Liver (tissue), 9 donors: ENCODE measurements around the gene MRPL21. TPM values are rescaled to one million over a fixed set of nuclear protein-coding genes. Genes with fewer than 3 reads are reported as not detected.

Experiments
- DNase-seq: peaks from one replicate; pipeline ENCODE4 v3.0.0-alpha.2; 2017; ENCODE audit warnings: low spot score
- H3K27ac ChIP-seq, 2 donors: one replicate each; pipeline ENCODE4 v1.7.0; 2013; ENCODE audit warnings: inconsistent platforms in 2 of 2, low read length in 2 of 2, control low read depth in 1 of 2, low read depth in 1 of 2, mild to moderate bottlenecking in 1 of 2
- H3K27me3 ChIP-seq, 4 donors: one replicate each; pipeline versions ENCODE4 v1.6.1 to v1.7.0; 2013; ENCODE audit warnings: low read length in 3 of 4, inconsistent platforms in 1 of 4, mild to moderate bottlenecking in 1 of 4, moderate library complexity in 1 of 4; ENCODE audit not compliant: control insufficient read depth in 4 of 4, insufficient read depth in 4 of 4
- H3K36me3 ChIP-seq, 4 donors: one replicate each; pipeline versions ENCODE4 v1.6.1 to v1.7.0; 2013; ENCODE audit warnings: low read length in 3 of 4, mild to moderate bottlenecking in 3 of 4, low read depth in 1 of 4, moderate library complexity in 1 of 4; ENCODE audit not compliant: control insufficient read depth in 4 of 4, insufficient read depth in 3 of 4
- H3K4me1 ChIP-seq, 4 donors: one replicate each; pipeline versions ENCODE4 v1.6.1 to v1.7.0; 2013; ENCODE audit warnings: low read length in 3 of 4, mild to moderate bottlenecking in 3 of 4, moderate library complexity in 1 of 4; ENCODE audit not compliant: control insufficient read depth in 4 of 4, insufficient read depth in 4 of 4
- H3K4me3 ChIP-seq, 3 donors: one replicate each; pipeline versions ENCODE4 v1.6.1 to v1.7.0; 2013; ENCODE audit warnings: low read length in 3 of 3, control low read depth in 1 of 3, low read depth in 1 of 3, mild to moderate bottlenecking in 1 of 3
- H3K9ac ChIP-seq, 2 donors: one replicate each; pipeline ENCODE4 v1.7.0; 2013; ENCODE audit warnings: low read length in 2 of 2, mild to moderate bottlenecking in 2 of 2, moderate library complexity in 2 of 2, control low read depth in 1 of 2, low read depth in 1 of 2
- H3K9me3 ChIP-seq, 4 donors: one replicate each; pipeline versions ENCODE4 v1.6.1 to v1.7.0; 2013; ENCODE audit warnings: low read length in 3 of 4; ENCODE audit not compliant: control insufficient read depth in 4 of 4
- ATF3 ChIP-seq: IDR thresholded peaks from 2 replicates; pipeline ENCODE4 v1.6.1; 2016; ENCODE audit warnings: antibody characterized with exemption
- CTCF ChIP-seq: fragments of 150-350 bp; IDR thresholded peaks from 2 replicates; pipeline ENCODE4 v1.5.1; 2017; ENCODE audit warnings: improper control_type of control experiment, low read depth, low read length; ENCODE audit not compliant: missing input control
- EGR1 ChIP-seq, 2 donors: IDR thresholded peaks; 2 replicates each; pipeline ENCODE4 v1.6.1; 2016 to 2018; ENCODE audit warnings: antibody characterized with exemption in 2 of 2, low read depth in 2 of 2
- FOXA1 ChIP-seq: IDR thresholded peaks from 2 replicates; pipeline ENCODE4 v1.6.1; 2016; ENCODE audit warnings: antibody characterized with exemption
- FOXA2 ChIP-seq: IDR thresholded peaks from 2 replicates; pipeline ENCODE4 v1.6.1; 2016; ENCODE audit warnings: antibody characterized with exemption
- GABPA ChIP-seq, 2 donors: IDR thresholded peaks in 1 of 2; conservative IDR thresholded peaks in 1 of 2; 2 replicates each; pipeline ENCODE4 v1.6.1; 2016; ENCODE audit warnings: antibody characterized with exemption in 2 of 2, mild to moderate bottlenecking in 1 of 2, moderate library complexity in 1 of 2
- HNF4A ChIP-seq, 2 donors: conservative IDR thresholded peaks; 2 replicates each; pipeline ENCODE4 v1.6.1; 2016; ENCODE audit warnings: antibody characterized with exemption in 2 of 2, mild to moderate bottlenecking in 2 of 2
- HNF4G ChIP-seq: IDR thresholded peaks from 2 replicates; pipeline ENCODE4 v1.6.1; 2016; ENCODE audit warnings: antibody characterized with exemption
- JUND ChIP-seq, 2 donors: IDR thresholded peaks; 2 replicates each; pipeline ENCODE4 v1.6.1; 2016; ENCODE audit warnings: antibody characterized with exemption in 2 of 2
- MAX ChIP-seq: IDR thresholded peaks from 2 replicates; pipeline ENCODE4 v1.6.1; 2016; ENCODE audit warnings: antibody characterized with exemption
- NR2F2 ChIP-seq: IDR thresholded peaks from 2 replicates; pipeline ENCODE4 v1.6.1; 2016; ENCODE audit warnings: antibody characterized with exemption
- RAD21 ChIP-seq, 2 donors: IDR thresholded peaks; 2 replicates each; pipeline ENCODE4 v1.6.1; 2016; ENCODE audit warnings: antibody characterized with exemption in 2 of 2, mild to moderate bottlenecking in 2 of 2
- REST ChIP-seq: IDR thresholded peaks from 2 replicates; pipeline ENCODE4 v1.6.1; 2016; ENCODE audit warnings: antibody characterized with exemption, mild to moderate bottlenecking
- RXRA ChIP-seq, 2 donors: IDR thresholded peaks; 2 replicates each; pipeline ENCODE4 v1.6.1; 2017 to 2018; ENCODE audit warnings: antibody characterized with exemption in 2 of 2, mild to moderate bottlenecking in 1 of 2
- SP1 ChIP-seq: IDR thresholded peaks from 2 replicates; pipeline ENCODE4 v1.6.1; 2018; ENCODE audit warnings: antibody characterized with exemption, mild to moderate bottlenecking
- TAF1 ChIP-seq: conservative IDR thresholded peaks from 2 replicates; pipeline ENCODE4 v1.6.1; 2016; ENCODE audit warnings: antibody characterized with exemption, mild to moderate bottlenecking
- YY1 ChIP-seq: IDR thresholded peaks from 2 replicates; pipeline ENCODE4 v1.6.1; 2016; ENCODE audit warnings: antibody characterized with exemption, mild to moderate bottlenecking
- ZBTB33 ChIP-seq: IDR thresholded peaks from 2 replicates; pipeline ENCODE4 v1.6.1; 2016; ENCODE audit warnings: antibody characterized with exemption
- WGBS: extraction: QIAGEN DNeasy Blood & Tissue Kit; methylation state at CpG from one replicate; pipeline ENCODE4 v1.1.7; 2013; 5-methylcytosine and 5-hydroxymethylcytosine counted together
- polyA plus RNA-seq, 2 donors: library from polyadenylated mRNA; stranded (reverse) in 1 of 2; unstranded in 1 of 2; fragments of 200-250 nt in 1 of 2; fragments of >200 nt in 1 of 2; fragmentation: Nextera tagmentation in 1 of 2; extraction: Ambion mirVana in 1 of 2; gene quantifications; one replicate each; pipeline versions ENCODE4 v1.2.1 to v1.2.3, GENCODE V29; 2013 to 2015
- total RNA-seq, 2 donors: library from RNA; depleted of rRNA; stranded (reverse); fragments of >200 nt; gene quantifications; one replicate each; pipeline ENCODE4 v1.2.3, GENCODE V29; 2014
- donor health status: healthy.
- donor health status: healthy.
- donor health status: healthy.
- donor health status: healthy.
- donor health status: healthy.

MRPL21 gene
- total and polyA plus RNA-seq, 4 donors, result 22.3 to 76.8 (median 35.4) TPM

- peaks cover 0 to 4% (median 1%) of the 10 kb centered on the region in 4 donors for H3K9me3 ChIP-seq
- H3K4me3 ChIP-seq, result no peak overlapping the region
- WGBS, result 90% methylated on average over 8 of the region's 8 CpGs
- H3K27me3 ChIP-seq, result no peaks in the 10 kb centered on the region
- peaks cover 11 to 21% (median 18%) of the 10 kb centered on the region in 4 donors for H3K4me1 ChIP-seq
- no peak for DNase-seq
- no peak overlapping the region for H3K9ac ChIP-seq
- no peaks in the 10 kb centered on the region for H3K36me3 ChIP-seq
- TF ChIP-seq ATF3 (no peak), RXRA (IDR thresholded peaks at IDR 0.05) (no peak), CTCF (no peak), REST (no peak), FOXA2 (no peak), SP1 (no peak), HNF4A (conservative IDR thresholded peaks at IDR 0.05) (no peak), YY1 (no peak), MAX (no peak), ZBTB33 (no peak), TAF1 (no peak), FOXA1 (no peak), HNF4G (no peak), JUND (IDR thresholded peaks at IDR 0.05) (no peak), GABPA (IDR thresholded peaks at IDR 0.05 in 1 of 2, conservative IDR thresholded peaks at IDR 0.05 in 1 of 2) (no peak), NR2F2 (no peak), EGR1 (IDR thresholded peaks at IDR 0.05; ENCODE audit: low read depth in 2 of 2) (no peak), RAD21 (IDR thresholded peaks at IDR 0.05) (no peak)
- no peak overlapping the region for H3K27ac ChIP-seq
These were observed 44.5 kb downstream of the MRPL21 start for GRCh38 chr11:68859123-68859522.
